Measurements from ENCODE around the gene UBE2V1.

UBE2V1 gene

GRCh38 chr20:50061151-50062005 is 51.6 kb downstream of the UBE2V1 start:
- H3K4me3 ChIP-seq (ENCODE audit: low read depth, low read length) = peak overlapping the region; percentile 10
- WGBS (ENCODE audit: extremely low coverage, insufficient coverage, insufficient read length) = no CpG with 5 or more reads among the region's 6 CpGs

GRCh38 chr20:50058662-50059402 is 54.1 kb downstream of the UBE2V1 start:
- peak overlapping the region; percentile 21 for H3K18ac ChIP-seq (ENCODE audit: low read length)
- H3K9me3 ChIP-seq (ENCODE audit: insufficient read depth, low read depth, low read length) = no peaks in the 10 kb centered on the region
- WGBS (ENCODE audit: extremely low coverage, insufficient coverage, insufficient read length) = no CpG with 5 or more reads among the region's 11 CpGs

More at GRCh38 chr20:50061151-50062005, 51.6 kb downstream of the UBE2V1 start:
- no peak overlapping the region for H4K12ac ChIP-seq (ENCODE audit: low read depth, low read length)
- H2AFZ ChIP-seq (ENCODE audit: insufficient read depth, low read length, poor library complexity) = no peak overlapping the region
- H3K18ac ChIP-seq (ENCODE audit: low read length) = peak overlapping the region; percentile 17
- H3K9ac ChIP-seq (ENCODE audit: low read length) = no peak overlapping the region
- peak overlapping the region; percentile 82 for H2AK5ac ChIP-seq (ENCODE audit: low read length)
- no peaks in the 10 kb centered on the region for H3K9me3 ChIP-seq (ENCODE audit: insufficient read depth, low read depth, low read length)
- peak overlapping the region; percentile 51 for H3K14ac ChIP-seq (ENCODE audit: low read length)
- H3K4me1 ChIP-seq (ENCODE audit: control insufficient read depth in 1 of 2, insufficient read depth in 2 of 2, low read length in 2 of 2) = peaks cover 31% of the 10 kb centered on the region in 2 experiments
- peaks cover 55% of the 10 kb centered on the region for H3K79me1 ChIP-seq (ENCODE audit: low read length)
- no peaks in the 10 kb centered on the region for H3K27me3 ChIP-seq (ENCODE audit: insufficient read depth, low read length)
- no peak overlapping the region for H3K27ac ChIP-seq (ENCODE audit: low read depth, low read length)
- H3K79me2 ChIP-seq (ENCODE audit: control insufficient read depth, insufficient read depth, low read length, poor library complexity) = peaks cover 2% of the 10 kb centered on the region
- H2BK120ac ChIP-seq (ENCODE audit: insufficient read depth, low read length, poor library complexity) = peak overlapping the region; percentile 61
- peak overlapping the region; percentile 4 for H4K8ac ChIP-seq (ENCODE audit: low read depth, low read length)
- H3K4ac ChIP-seq (ENCODE audit: low read depth, low read length) = peak overlapping the region; percentile 26
- H3K23ac ChIP-seq (ENCODE audit: low read length) = no peak overlapping the region
- H2BK12ac ChIP-seq (ENCODE audit: low read length) = peak overlapping the region; percentile 68
- peak overlapping the region; percentile 76 for H4K91ac ChIP-seq (ENCODE audit: low read depth, low read length)
- H2BK5ac ChIP-seq (ENCODE audit: low read depth, low read length, poor library complexity) = no peak overlapping the region
- no peaks in the 10 kb centered on the region for H3K36me3 ChIP-seq (ENCODE audit: control insufficient read depth in 1 of 2, insufficient read depth in 2 of 2, low read length in 2 of 2)
- peak in 1 of 2 donors; percentile 32 for DNase-seq
- no peak overlapping the region for H3K4me2 ChIP-seq (ENCODE audit: low read length)

GRCh38 chr20:50057714-50058053 is 55.3 kb downstream of the UBE2V1 start:
- Histone ChIP-seq H3K4me1 (ENCODE audit: control insufficient read depth in 1 of 2, insufficient read depth in 2 of 2, low read length in 2 of 2) (peaks cover 40 to 44% of the 10 kb centered on the region in 2 experiments), H4K12ac (ENCODE audit: low read depth, low read length) (no peak overlapping the region), H3K14ac (ENCODE audit: low read length) (peak overlapping the region; percentile 94), H4K8ac (ENCODE audit: low read depth, low read length) (peak overlapping the region; percentile 72), H2BK5ac (ENCODE audit: low read depth, low read length, poor library complexity) (peak overlapping the region; percentile 74), H3K27ac (ENCODE audit: low read depth, low read length) (no peak overlapping the region), H3K18ac (ENCODE audit: low read length) (peak overlapping the region; percentile 87), H3K9me3 (ENCODE audit: insufficient read depth, low read depth, low read length) (no peaks in the 10 kb centered on the region), H3K36me3 (ENCODE audit: control insufficient read depth in 1 of 2, insufficient read depth in 2 of 2, low read length in 2 of 2) (no peaks in the 10 kb centered on the region), H2BK120ac (ENCODE audit: insufficient read depth, low read length, poor library complexity) (peak overlapping the region; percentile 98), H4K91ac (ENCODE audit: low read depth, low read length) (peak overlapping the region; percentile 96), H3K4ac (ENCODE audit: low read depth, low read length) (peak overlapping the region; percentile 53), H2AFZ (ENCODE audit: insufficient read depth, low read length, poor library complexity) (no peak overlapping the region), H3K23ac (ENCODE audit: low read length) (no peak overlapping the region), H2AK5ac (ENCODE audit: low read length) (peak overlapping the region; percentile 96), H3K4me2 (ENCODE audit: low read length) (no peak overlapping the region), H3K27me3 (ENCODE audit: insufficient read depth, low read length) (no peaks in the 10 kb centered on the region), H3K79me2 (ENCODE audit: control insufficient read depth, insufficient read depth, low read length, poor library complexity) (peaks cover 2% of the 10 kb centered on the region), H3K9ac (ENCODE audit: low read length) (no peak overlapping the region), H3K4me3 (ENCODE audit: low read depth, low read length) (no peak overlapping the region), H3K79me1 (ENCODE audit: low read length) (peaks cover 58% of the 10 kb centered on the region), H2BK12ac (ENCODE audit: low read length) (peak overlapping the region; percentile 98)
- no peak for DNase-seq
- no CpG with 5 or more reads among the region's 1 CpG for WGBS (ENCODE audit: extremely low coverage, insufficient coverage, insufficient read length)

More at GRCh38 chr20:50058662-50059402, 54.1 kb downstream of the UBE2V1 start:
- Histone ChIP-seq H3K4me3 (ENCODE audit: low read depth, low read length) (no peak overlapping the region), H2AFZ (ENCODE audit: insufficient read depth, low read length, poor library complexity) (no peak overlapping the region), H3K4ac (ENCODE audit: low read depth, low read length) (no peak overlapping the region), H2BK120ac (ENCODE audit: insufficient read depth, low read length, poor library complexity) (peak overlapping the region; percentile 81), H4K91ac (ENCODE audit: low read depth, low read length) (peak overlapping the region; percentile 87), H4K12ac (ENCODE audit: low read depth, low read length) (no peak overlapping the region), H3K14ac (ENCODE audit: low read length) (peak overlapping the region; percentile 79), H3K23ac (ENCODE audit: low read length) (no peak overlapping the region), H4K8ac (ENCODE audit: low read depth, low read length) (peak overlapping the region; percentile 44), H2AK5ac (ENCODE audit: low read length) (peak overlapping the region; percentile 95), H3K79me1 (ENCODE audit: low read length) (peaks cover 56% of the 10 kb centered on the region), H3K36me3 (ENCODE audit: control insufficient read depth in 1 of 2, insufficient read depth in 2 of 2, low read length in 2 of 2) (no peaks in the 10 kb centered on the region), H3K4me2 (ENCODE audit: low read length) (no peak overlapping the region), H3K79me2 (ENCODE audit: control insufficient read depth, insufficient read depth, low read length, poor library complexity) (peaks cover 2% of the 10 kb centered on the region), H3K27ac (ENCODE audit: low read depth, low read length) (no peak overlapping the region), H2BK12ac (ENCODE audit: low read length) (peak overlapping the region; percentile 83), H3K27me3 (ENCODE audit: insufficient read depth, low read length) (no peaks in the 10 kb centered on the region), H3K9ac (ENCODE audit: low read length) (no peak overlapping the region), H3K4me1 (ENCODE audit: control insufficient read depth in 1 of 2, insufficient read depth in 2 of 2, low read length in 2 of 2) (peaks cover 38 to 43% of the 10 kb centered on the region in 2 experiments), H2BK5ac (ENCODE audit: low read depth, low read length, poor library complexity) (peak overlapping the region; percentile 22)
- DNase-seq = peak in 1 of 2 donors; percentile 22

GRCh38 chr20:50056951-50057713 is 55.8 kb downstream of the UBE2V1 start:
- Histone ChIP-seq H3K23ac (ENCODE audit: low read length) (no peak overlapping the region), H3K4me2 (ENCODE audit: low read length) (no peak overlapping the region), H3K18ac (ENCODE audit: low read length) (peak overlapping the region; percentile 87), H3K4me1 (ENCODE audit: control insufficient read depth in 1 of 2, insufficient read depth in 2 of 2, low read length in 2 of 2) (peaks cover 36 to 41% of the 10 kb centered on the region in 2 experiments), H2AFZ (ENCODE audit: insufficient read depth, low read length, poor library complexity) (peak overlapping the region; percentile 50), H3K4me3 (ENCODE audit: low read depth, low read length) (no peak overlapping the region), H2BK120ac (ENCODE audit: insufficient read depth, low read length, poor library complexity) (peak overlapping the region; percentile 98), H3K4ac (ENCODE audit: low read depth, low read length) (peak overlapping the region; percentile 53), H4K12ac (ENCODE audit: low read depth, low read length) (no peak overlapping the region), H3K27ac (ENCODE audit: low read depth, low read length) (peak overlapping the region; percentile 89), H3K14ac (ENCODE audit: low read length) (peak overlapping the region; percentile 94), H3K9ac (ENCODE audit: low read length) (no peak overlapping the region), H3K36me3 (ENCODE audit: control insufficient read depth in 1 of 2, insufficient read depth in 2 of 2, low read length in 2 of 2) (no peaks in the 10 kb centered on the region), H2BK5ac (ENCODE audit: low read depth, low read length, poor library complexity) (peak overlapping the region; percentile 74), H3K27me3 (ENCODE audit: insufficient read depth, low read length) (no peaks in the 10 kb centered on the region), H3K79me2 (ENCODE audit: control insufficient read depth, insufficient read depth, low read length, poor library complexity) (peaks cover 2% of the 10 kb centered on the region), H4K8ac (ENCODE audit: low read depth, low read length) (peak overlapping the region; percentile 72), H3K9me3 (ENCODE audit: insufficient read depth, low read depth, low read length) (no peaks in the 10 kb centered on the region), H3K79me1 (ENCODE audit: low read length) (peaks cover 55% of the 10 kb centered on the region), H2BK12ac (ENCODE audit: low read length) (peak overlapping the region; percentile 98), H2AK5ac (ENCODE audit: low read length) (peak overlapping the region; percentile 97), H4K91ac (ENCODE audit: low read depth, low read length) (peak overlapping the region; percentile 96)
- no CpG with 5 or more reads among the region's 21 CpGs for WGBS (ENCODE audit: extremely low coverage, insufficient coverage, insufficient read length)
- DNase-seq = peak; percentile 98
